Loucy (cell line): ENCODE data around the gene VASH2.

ENCODE experiments used
- H2AFZ ChIP-seq: fragments of 200-600 bp; sonication (generic); 2 replicates; pipeline ENCODE4 v1.6.0; 2016; ENCODE audit warnings: antibody characterized with exemption, mild to moderate bottlenecking, low read length, moderate library complexity
- H3F3A ChIP-seq: fragments of 200-600 bp; 2 replicates; pipeline ENCODE4 v1.6.0; 2016; ENCODE audit warnings: antibody characterized with exemption, low read depth, mild to moderate bottlenecking
- H3K27me3 ChIP-seq: fragments of 200-600 bp; sonication (generic); 2 replicates; pipeline ENCODE4 v1.6.1; 2014; ENCODE audit warnings: low read length, mild to moderate bottlenecking; ENCODE audit not compliant: insufficient read depth, poor library complexity, severe bottlenecking
- H3K36me3 ChIP-seq: fragments of 200-600 bp; sonication (generic); 2 replicates; pipeline ENCODE4 v1.6.1; 2016; ENCODE audit warnings: low read length; ENCODE audit not compliant: insufficient read depth
- H3K4me1 ChIP-seq: fragments of 200-600 bp; sonication (generic); 2 replicates; pipeline ENCODE4 v1.5.1; 2014; ENCODE audit warnings: low read length, mild to moderate bottlenecking; ENCODE audit not compliant: insufficient read depth, poor library complexity, severe bottlenecking
- H3K4me2 ChIP-seq: fragments of 200-600 bp; sonication (generic); 2 replicates; pipeline ENCODE4 v1.6.0; 2014; ENCODE audit warnings: antibody characterized with exemption, low read length, low read depth, mild to moderate bottlenecking; ENCODE audit not compliant: poor library complexity, severe bottlenecking
- H3K4me3 ChIP-seq: fragments of 200-600 bp; sonication (generic); 2 replicates; pipeline ENCODE4 v1.5.1; 2014; ENCODE audit warnings: low read length, mild to moderate bottlenecking, mixed read lengths; ENCODE audit not compliant: poor library complexity, severe bottlenecking
- H3K79me2 ChIP-seq: fragments of 200-600 bp; sonication (generic); 2 replicates; pipeline ENCODE4 v1.6.1; 2014; ENCODE audit warnings: low read length; ENCODE audit not compliant: insufficient read depth
- H3K9ac ChIP-seq: fragments of 200-600 bp; sonication (generic); 2 replicates; pipeline ENCODE4 v1.6.0; 2014; ENCODE audit warnings: mild to moderate bottlenecking, low read depth, low read length, moderate library complexity; ENCODE audit not compliant: poor library complexity, severe bottlenecking
- H3K9me2 ChIP-seq: fragments of 200-600 bp; sonication (generic); replicated peaks from 2 replicates; pipeline ENCODE4 v1.6.1; 2016; ENCODE audit warnings: low read depth, low read length, mixed read lengths
- H3K9me3 ChIP-seq: fragments of 200-600 bp; sonication (generic); 2 replicates; pipeline ENCODE4 v1.6.1; 2014; ENCODE audit warnings: mild to moderate bottlenecking, antibody characterized with exemption, low read length, low read depth; ENCODE audit not compliant: insufficient read depth
- H4K20me1 ChIP-seq: fragments of 200-600 bp; sonication (generic); 2 replicates; pipeline ENCODE4 v1.6.0; 2014; ENCODE audit warnings: antibody characterized with exemption, low read length, mild to moderate bottlenecking; ENCODE audit not compliant: insufficient read depth, poor library complexity, severe bottlenecking
- EZH2phosphoT487 ChIP-seq: fragments of 200-600 bp; IDR thresholded peaks from 2 replicates; pipeline ENCODE4 v1.6.1; 2018; ENCODE audit warnings: antibody characterized with exemption, mild to moderate bottlenecking, moderate library complexity, borderline replicate concordance
- TF ChIP-seq, protein P1 (sequence below): fragments of 200-600 bp; sonication (generic); conservative IDR thresholded peaks from 2 replicates; pipeline ENCODE4 v1.5.1; 2014; ENCODE audit warnings: mild to moderate bottlenecking, antibody characterized with exemption, low read length

The VASH2 gene

GRCh38 chr1:212981571-212982328, 31.4 kb downstream of the VASH2 start:
- H3K79me2 ChIP-seq, result no peaks in the 10 kb centered on the region
- no peak overlapping the region for H2AFZ ChIP-seq
- no peaks in the 10 kb centered on the region for H3K27me3 ChIP-seq
- TF ChIP-seq, protein P1, sequence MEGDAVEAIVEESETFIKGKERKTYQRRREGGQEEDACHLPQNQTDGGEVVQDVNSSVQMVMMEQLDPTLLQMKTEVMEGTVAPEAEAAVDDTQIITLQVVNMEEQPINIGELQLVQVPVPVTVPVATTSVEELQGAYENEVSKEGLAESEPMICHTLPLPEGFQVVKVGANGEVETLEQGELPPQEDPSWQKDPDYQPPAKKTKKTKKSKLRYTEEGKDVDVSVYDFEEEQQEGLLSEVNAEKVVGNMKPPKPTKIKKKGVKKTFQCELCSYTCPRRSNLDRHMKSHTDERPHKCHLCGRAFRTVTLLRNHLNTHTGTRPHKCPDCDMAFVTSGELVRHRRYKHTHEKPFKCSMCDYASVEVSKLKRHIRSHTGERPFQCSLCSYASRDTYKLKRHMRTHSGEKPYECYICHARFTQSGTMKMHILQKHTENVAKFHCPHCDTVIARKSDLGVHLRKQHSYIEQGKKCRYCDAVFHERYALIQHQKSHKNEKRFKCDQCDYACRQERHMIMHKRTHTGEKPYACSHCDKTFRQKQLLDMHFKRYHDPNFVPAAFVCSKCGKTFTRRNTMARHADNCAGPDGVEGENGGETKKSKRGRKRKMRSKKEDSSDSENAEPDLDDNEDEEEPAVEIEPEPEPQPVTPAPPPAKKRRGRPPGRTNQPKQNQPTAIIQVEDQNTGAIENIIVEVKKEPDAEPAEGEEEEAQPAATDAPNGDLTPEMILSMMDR, result no peak
- no peak for TF ChIP-seq EZH2phosphoT487
- H3K4me1 ChIP-seq, result no peaks in the 10 kb centered on the region
- no peaks in the 10 kb centered on the region for H4K20me1 ChIP-seq
- H3K4me3 ChIP-seq, result no peak overlapping the region
- H3K36me3 ChIP-seq, result peaks cover 6% of the 10 kb centered on the region; the same call in 1 of the 2 replicates
- H3F3A ChIP-seq, result no peaks in the 10 kb centered on the region
- H3K9me2 ChIP-seq, result no peaks in the 10 kb centered on the region
- H3K9me3 ChIP-seq, result no peaks in the 10 kb centered on the region
- H3K9ac ChIP-seq, result no peak overlapping the region
- no peak overlapping the region for H3K4me2 ChIP-seq

DNA sequence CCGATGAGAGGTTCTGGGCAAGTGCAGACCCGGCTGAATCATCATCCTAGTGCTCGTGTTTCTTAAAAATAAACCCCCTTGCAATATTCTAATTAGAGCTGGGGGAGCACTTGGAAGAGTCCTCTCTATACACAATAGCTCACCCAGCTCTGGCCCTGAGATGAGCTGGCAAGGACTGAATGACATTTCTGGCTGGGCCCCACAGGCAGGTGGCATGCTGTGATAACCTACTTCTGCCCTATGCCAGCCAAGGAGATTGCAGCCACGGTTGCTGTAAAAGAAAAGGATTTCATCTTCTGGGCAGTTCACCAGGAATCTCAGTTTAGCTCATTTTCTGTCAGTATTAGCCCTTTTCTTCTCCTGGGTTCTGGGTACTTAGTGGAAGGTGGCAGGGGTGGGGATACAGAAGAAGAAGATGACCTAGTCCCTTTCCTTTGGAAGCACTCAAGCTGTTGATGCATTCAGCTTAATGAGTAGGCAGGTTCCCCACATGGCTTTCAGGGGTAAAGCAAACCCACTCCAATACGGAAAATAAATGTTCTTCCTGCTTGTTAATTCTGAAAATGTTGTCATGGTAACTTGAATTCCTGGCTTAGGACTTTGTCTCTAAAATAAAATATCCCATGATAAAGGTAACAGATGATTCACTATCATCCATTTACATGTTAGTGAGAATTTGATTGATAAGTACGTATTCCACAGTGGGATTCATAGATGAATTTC, 32.2 kb downstream of the VASH2 start:
- peaks cover 7% of the 10 kb centered on the region; the same call in 1 of the 2 replicates for H3K36me3 ChIP-seq

DNA sequence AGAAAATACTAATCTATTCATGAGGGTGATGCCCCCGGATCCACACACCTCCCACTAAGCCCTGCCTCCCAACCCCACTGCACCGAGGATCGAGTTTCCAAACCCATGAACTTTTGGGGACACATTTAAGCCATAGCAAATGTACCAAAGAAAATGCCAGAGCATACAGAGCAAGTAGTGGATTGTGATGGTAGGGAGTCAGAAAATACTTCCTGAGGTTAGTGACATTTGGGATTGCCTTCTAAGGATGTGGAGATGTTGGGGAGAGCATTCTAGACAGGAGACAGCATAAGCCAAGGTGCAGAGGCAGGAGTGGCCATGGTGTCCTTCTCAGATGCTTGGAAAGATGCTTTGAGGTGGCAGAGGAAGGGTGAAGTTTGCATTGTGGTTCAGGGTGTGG, 33.1 kb downstream of the VASH2 start:
- Histone ChIP-seq H4K20me1 (no peaks in the 10 kb centered on the region), H3F3A (no peaks in the 10 kb centered on the region), H3K4me3 (no peak overlapping the region), H3K9me2 (no peaks in the 10 kb centered on the region), H3K9ac (no peak overlapping the region), H3K4me1 (no peaks in the 10 kb centered on the region), H3K79me2 (no peaks in the 10 kb centered on the region), H3K4me2 (no peak overlapping the region), H3K36me3 (peaks cover 12% of the 10 kb centered on the region; the same call in 1 of the 2 replicates), H3K9me3 (no peaks in the 10 kb centered on the region), H3K27me3 (no peaks in the 10 kb centered on the region), H2AFZ (no peak overlapping the region)
- TF ChIP-seq, protein P1, result no peak
- TF ChIP-seq EZH2phosphoT487, result no peak

More for the DNA sequence above, 32.2 kb downstream of the VASH2 start:
- H3F3A ChIP-seq, result no peaks in the 10 kb centered on the region
- TF ChIP-seq EZH2phosphoT487, result no peak
- TF ChIP-seq, protein P1, result no peak
- no peaks in the 10 kb centered on the region for H4K20me1 ChIP-seq
- no peak overlapping the region for H3K4me2 ChIP-seq
- H3K4me3 ChIP-seq, result no peak overlapping the region
- no peaks in the 10 kb centered on the region for H3K9me3 ChIP-seq
- H3K79me2 ChIP-seq, result no peaks in the 10 kb centered on the region
- no peaks in the 10 kb centered on the region for H3K4me1 ChIP-seq
- H3K27me3 ChIP-seq, result no peaks in the 10 kb centered on the region
- no peaks in the 10 kb centered on the region for H3K9me2 ChIP-seq
- H2AFZ ChIP-seq, result no peak overlapping the region
- no peak overlapping the region for H3K9ac ChIP-seq
